ENCODE results near the gene SAE1. TPM values are rescaled to one million over a fixed set of nuclear protein-coding genes. Genes with fewer than 3 reads are reported as not detected.
A peak's percentile ranks its signal among the peaks of the same experiment; 100 is the strongest.

Gene SAE1
- total RNA-seq, 2 donors from 2014 or later: 14.5 to 21.5 TPM

- H3K4me1 ChIP-seq: peaks cover 66% of the 10 kb centered on the region
- ATAC-seq: no peak
- H3K27ac ChIP-seq: peak overlapping the region; percentile 94 to 97 (median 96)
- H3K36me3 ChIP-seq (replicated peaks in 1 of 2; ENCODE audit: insufficient read depth in 1 of 2, low read depth in 2 of 2): peaks cover 0 to 2% of the 10 kb centered on the region in 2 donors
- no peak for DNase-seq
- H3K27me3 ChIP-seq: no peaks in the 10 kb centered on the region
- no peaks in the 10 kb centered on the region for H3K9me3 ChIP-seq
- no peak for TF ChIP-seq POLR2A (IDR thresholded peaks at IDR 0.05)
- no peak for TF ChIP-seq CTCF (IDR thresholded peaks at IDR 0.05)
- H3K4me3 ChIP-seq: no peak overlapping the region
- intact Hi-C loops (cut with DNase I): no loop called here
- WGBS, 2 donors: 70 to 71% methylated on average over 6 of the region's 6 CpGs
Measured at GRCh38 chr19:47258895-47259555, 128.4 kb downstream of the SAE1 start.

MicroRNAs within 50 kb of the gene (microRNA counts, 767-probe panel; counts per million panel counts)
- microRNA hsa-miR-3190-5p: 0 to 736 counts per million in 2 donors

Small RNAs within 50 kb of the gene (microRNA-seq; reads per million reads assigned to microRNA genes)
- gene MIR3190 (ENCODE audit: borderline number of aligned reads in 2 of 2, borderline replicate concordance in 2 of 2): 0 reads per million in 2 donors
- gene MIR3191 (ENCODE audit: borderline number of aligned reads in 2 of 2, borderline replicate concordance in 2 of 2): 0 reads per million in 2 donors

Small RNAs within 50 kb of the gene (small RNA-seq; reads per million reads assigned to genes)
- gene MIR3190: not detected

Other genes starting within 250 kb of the SAE1 start
- gene NPAS1, start 111.0 kb upstream of the SAE1 start, total RNA-seq: not detected
- gene TMEM160, start 82.2 kb upstream of the SAE1 start, total RNA-seq: 10 to 100 TPM; 31.3 to 37.6 TPM
- gene ZC3H4, start 17.1 kb upstream of the SAE1 start, total RNA-seq: 10 to 100 TPM; 18.9 to 34.3 TPM
- 10 to 100 TPM in 1 of 2 donors, 1 to 10 TPM in 1; 1.3 to 11.4 TPM for gene BBC3, start 100.4 kb downstream of the SAE1 start, total RNA-seq
- 10 to 100 TPM; 51.1 to 55.7 TPM for gene CCDC9, start 125.7 kb downstream of the SAE1 start, total RNA-seq
- 10 to 100 TPM in 1 of 2 donors, 1 to 10 TPM in 1; 9.1 to 10.2 TPM for gene INAFM1, start 144.1 kb downstream of the SAE1 start, total RNA-seq
- gene C5AR1, start 179.0 kb downstream of the SAE1 start, total RNA-seq: 1 to 10 TPM; 2.6 to 5.4 TPM
- under 1 TPM in 1 of 2 donors, not detected in 1; 0.52 TPM for gene C5AR2, start 201.3 kb downstream of the SAE1 start, total RNA-seq
- 10 to 100 TPM; 16.1 to 50.4 TPM for gene DHX34, start 218.5 kb downstream of the SAE1 start, total RNA-seq